ENCODE measurements around the gene TMPRSS7.

TMPRSS7 gene

DNA sequence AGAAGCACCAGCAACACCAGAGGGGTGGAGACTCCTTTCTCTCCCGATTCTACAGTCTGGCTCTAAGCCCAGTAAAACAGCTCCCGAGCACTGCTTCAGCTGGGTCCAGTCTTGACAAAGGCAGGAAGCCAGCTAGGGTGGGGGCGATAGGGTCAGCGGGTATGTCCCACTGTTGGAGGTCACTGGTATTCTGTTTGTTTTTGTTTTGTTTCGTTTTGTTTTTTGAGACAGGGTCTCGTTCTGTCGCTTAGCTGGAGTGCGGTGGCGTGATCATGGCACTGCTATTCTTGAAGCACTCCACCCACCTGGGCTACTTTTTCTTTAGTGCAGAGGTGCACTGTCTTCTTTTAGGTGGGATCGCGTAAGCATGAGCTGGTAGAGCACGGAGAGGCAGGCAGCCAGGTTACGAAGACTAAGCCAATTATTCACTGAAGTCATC lies 82.2 kb downstream of the TMPRSS7 start:
- H3K9me3 ChIP-seq (ENCODE audit: control insufficient read depth, low read length) = no peaks in the 10 kb centered on the region
- no peaks in the 10 kb centered on the region for H3K27me3 ChIP-seq (ENCODE audit: control insufficient read depth, insufficient read depth, low read length)
- no peak overlapping the region for H3K9ac ChIP-seq (ENCODE audit: low read length)
- H3K36me3 ChIP-seq (ENCODE audit: control insufficient read depth, insufficient read depth, low read length) = peaks cover 4% of the 10 kb centered on the region
- no peak overlapping the region for H3K4me3 ChIP-seq (ENCODE audit: low read length)
- H3K4me1 ChIP-seq (ENCODE audit: control insufficient read depth, insufficient read depth, low read length) = no peaks in the 10 kb centered on the region

DNA sequence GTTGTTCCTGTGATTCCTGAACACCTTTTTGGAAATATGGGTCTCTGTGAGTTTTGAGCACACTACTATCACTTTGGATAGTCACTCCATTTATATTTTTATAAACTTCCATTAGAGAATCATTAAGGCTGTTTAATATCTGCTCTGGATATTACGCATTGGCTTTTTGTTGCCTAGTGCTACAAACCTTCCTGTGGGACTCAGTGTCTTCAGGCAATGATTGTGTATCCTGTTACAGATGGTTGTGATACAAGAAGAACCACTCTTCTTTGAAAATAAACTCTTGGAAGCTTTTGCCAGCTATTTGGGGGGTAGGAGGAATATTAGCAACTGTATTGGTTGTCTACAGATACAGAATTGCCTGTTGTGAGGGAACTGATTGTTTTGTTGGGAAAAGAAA lies 82.9 kb downstream of the TMPRSS7 start:
- Histone ChIP-seq H3K9me3 (ENCODE audit: control insufficient read depth, low read length) (no peaks in the 10 kb centered on the region), H3K9ac (ENCODE audit: low read length) (no peak overlapping the region), H3K27me3 (ENCODE audit: control insufficient read depth, insufficient read depth, low read length) (no peaks in the 10 kb centered on the region), H3K4me3 (ENCODE audit: low read length) (no peak overlapping the region), H3K36me3 (ENCODE audit: control insufficient read depth, insufficient read depth, low read length) (peaks cover 4% of the 10 kb centered on the region), H3K4me1 (ENCODE audit: control insufficient read depth, insufficient read depth, low read length) (no peaks in the 10 kb centered on the region)

DNA sequence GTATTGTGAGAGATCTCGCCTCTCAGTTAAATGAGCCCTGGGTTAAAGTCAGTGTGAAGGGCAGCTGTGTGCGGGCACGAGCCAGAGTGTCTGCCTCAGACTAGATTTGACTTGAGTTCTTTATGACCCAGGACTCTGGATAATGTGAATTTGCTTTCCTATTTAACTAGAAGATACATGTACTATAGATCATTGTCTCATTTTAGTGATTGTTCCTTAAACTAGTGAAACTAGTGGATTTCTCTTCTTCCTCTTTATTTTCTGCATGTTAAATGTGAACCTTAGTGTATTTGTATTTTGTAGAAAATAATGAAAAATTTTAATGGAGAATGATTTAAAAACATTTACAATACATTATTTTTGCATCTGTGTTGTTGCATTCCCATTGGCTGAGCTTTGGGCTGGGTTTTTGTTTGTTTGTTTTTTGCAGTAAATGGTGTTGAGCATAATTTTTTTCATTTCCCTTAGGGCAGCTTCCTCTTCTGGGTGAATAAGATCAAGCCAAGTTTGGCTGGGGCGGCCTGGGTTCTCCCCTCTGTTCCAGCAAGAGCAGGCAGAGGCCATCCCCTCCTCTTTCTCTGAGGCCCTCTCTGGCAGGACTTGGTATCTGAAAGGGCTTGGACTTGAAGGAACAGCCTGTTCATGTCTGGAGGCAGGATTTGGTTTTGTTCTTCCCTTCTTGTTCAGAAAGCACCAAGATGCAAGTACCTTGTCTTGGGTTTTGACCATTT lies 83.5 kb downstream of the TMPRSS7 start:
- H3K36me3 ChIP-seq (ENCODE audit: control insufficient read depth, insufficient read depth, low read length) = peaks cover 4% of the 10 kb centered on the region
- H3K4me1 ChIP-seq (ENCODE audit: control insufficient read depth, insufficient read depth, low read length) = no peaks in the 10 kb centered on the region
- no peaks in the 10 kb centered on the region for H3K9me3 ChIP-seq (ENCODE audit: control insufficient read depth, low read length)
- no peak overlapping the region for H3K9ac ChIP-seq (ENCODE audit: low read length)
- H3K27me3 ChIP-seq (ENCODE audit: control insufficient read depth, insufficient read depth, low read length) = no peaks in the 10 kb centered on the region
- no peak overlapping the region for H3K4me3 ChIP-seq (ENCODE audit: low read length)

DNA sequence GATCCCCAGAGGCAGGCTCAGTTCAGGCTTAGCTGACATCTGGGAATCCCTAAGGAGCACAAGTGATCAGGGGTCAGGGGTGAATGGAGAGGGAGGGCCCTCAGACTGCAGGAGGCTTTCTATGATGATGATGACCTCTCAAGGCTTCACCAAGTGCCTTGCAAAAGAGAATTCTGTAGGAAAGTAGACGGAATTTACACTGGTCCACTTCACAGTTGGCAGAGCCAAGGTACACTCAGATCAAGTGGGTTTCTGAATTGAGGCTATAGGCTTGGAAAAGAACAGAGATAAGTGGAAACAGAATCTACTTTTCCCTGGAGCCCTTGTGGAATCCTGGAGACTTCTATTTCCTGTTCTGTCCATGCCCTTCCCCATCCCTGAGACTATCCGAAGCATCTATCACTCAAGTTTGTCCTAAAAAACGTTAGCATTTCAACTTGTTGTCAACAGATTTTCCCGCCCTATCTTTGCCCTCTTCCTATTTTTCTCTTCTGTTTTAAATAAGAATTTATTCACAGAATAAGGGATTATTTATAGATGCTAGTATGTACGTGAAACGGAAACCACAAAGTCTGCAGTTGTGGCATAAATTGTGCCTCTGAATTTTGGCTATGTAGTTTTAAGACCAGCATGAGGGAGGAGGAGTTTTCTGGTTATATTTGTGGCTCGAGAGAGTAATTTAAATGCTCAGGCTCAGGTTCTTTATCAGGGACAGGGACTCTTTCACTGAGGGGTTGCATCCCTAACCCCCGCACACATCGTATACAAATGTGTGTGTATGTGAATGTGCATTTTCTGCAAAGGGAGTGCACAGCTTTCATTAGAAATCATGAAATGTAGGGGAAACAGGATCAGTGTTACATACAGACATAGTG lies 85.7 kb downstream of the TMPRSS7 start:
- no peak overlapping the region for H3K4me3 ChIP-seq (ENCODE audit: low read length)
- H3K36me3 ChIP-seq (ENCODE audit: control insufficient read depth, insufficient read depth, low read length) = peaks cover 4% of the 10 kb centered on the region
- no peaks in the 10 kb centered on the region for H3K9me3 ChIP-seq (ENCODE audit: control insufficient read depth, low read length)
- H3K27me3 ChIP-seq (ENCODE audit: control insufficient read depth, insufficient read depth, low read length) = no peaks in the 10 kb centered on the region
- H3K9ac ChIP-seq (ENCODE audit: low read length) = no peak overlapping the region
- no peaks in the 10 kb centered on the region for H3K4me1 ChIP-seq (ENCODE audit: control insufficient read depth, insufficient read depth, low read length)

DNA sequence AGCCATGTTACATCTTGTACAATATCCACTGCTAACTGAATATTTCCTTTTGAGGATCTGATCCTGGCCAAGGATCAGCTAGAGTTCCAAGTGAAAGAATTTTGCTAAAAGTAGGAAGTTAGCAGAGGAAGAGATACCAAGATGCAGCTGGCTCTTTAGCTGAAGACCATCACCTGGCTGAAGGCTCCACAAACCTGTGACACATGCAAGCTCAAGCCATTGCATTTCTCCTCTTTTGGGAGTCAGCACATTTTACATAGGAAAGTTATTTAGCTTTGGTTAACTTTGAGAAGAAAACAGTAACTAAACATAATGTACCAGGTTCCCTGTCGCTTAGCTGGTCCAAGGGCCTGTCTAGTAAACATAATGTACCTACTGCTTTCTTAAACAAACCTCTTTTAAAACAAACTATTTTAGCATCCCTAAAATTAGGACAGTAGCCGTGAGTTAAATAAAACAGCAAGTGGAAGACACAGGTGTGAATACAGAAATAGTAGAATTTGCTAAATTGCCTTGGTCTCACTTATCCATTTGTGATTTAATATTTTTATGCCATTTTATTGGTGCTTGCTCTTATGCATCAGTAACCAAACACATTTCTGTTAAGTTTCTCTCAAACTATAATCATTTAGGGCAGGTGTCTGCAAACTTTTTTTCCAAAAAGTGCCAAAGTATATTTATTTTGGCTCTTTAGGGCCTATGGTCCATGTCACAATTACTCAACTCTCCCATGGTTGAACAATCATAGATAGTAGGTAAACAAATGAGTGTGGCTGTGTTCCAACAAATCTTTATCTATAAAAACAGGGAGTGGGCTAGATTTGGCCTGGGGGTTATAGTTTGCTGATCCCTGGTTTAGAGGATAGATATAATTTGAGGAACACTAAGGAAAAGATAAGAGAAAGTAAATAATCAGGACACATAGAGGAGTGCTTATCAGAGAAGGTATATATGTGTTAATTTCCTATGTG lies 87.3 kb downstream of the TMPRSS7 start:
- H3K9me3 ChIP-seq (ENCODE audit: control insufficient read depth, low read length) = no peaks in the 10 kb centered on the region

DNA sequence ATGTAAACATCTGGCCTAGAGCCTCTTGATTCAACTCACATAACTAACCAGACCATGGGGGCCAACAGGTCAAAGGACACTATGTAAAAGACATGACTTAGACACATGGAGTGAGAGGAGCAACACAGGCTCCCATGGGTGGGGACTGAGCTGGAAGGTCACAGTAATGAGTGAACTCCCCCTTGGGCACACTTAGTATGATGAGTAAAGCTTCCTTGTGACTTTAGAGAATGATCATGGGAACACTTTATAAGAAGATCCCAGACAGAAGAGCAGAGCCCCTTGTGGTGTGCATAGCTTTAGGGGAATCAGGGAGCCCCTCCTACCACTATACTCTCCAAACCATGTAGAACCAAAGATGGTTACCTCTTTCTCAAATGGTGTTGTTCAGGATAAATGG lies 88.3 kb downstream of the TMPRSS7 start:
- Histone ChIP-seq H3K36me3 (ENCODE audit: control insufficient read depth, insufficient read depth, low read length) (no peaks in the 10 kb centered on the region), H3K4me3 (ENCODE audit: low read length) (no peak overlapping the region), H3K27me3 (ENCODE audit: control insufficient read depth, insufficient read depth, low read length) (no peaks in the 10 kb centered on the region), H3K9me3 (ENCODE audit: control insufficient read depth, low read length) (no peaks in the 10 kb centered on the region), H3K9ac (ENCODE audit: low read length) (no peak overlapping the region), H3K4me1 (ENCODE audit: control insufficient read depth, insufficient read depth, low read length) (no peaks in the 10 kb centered on the region)

More for the DNA sequence above, 87.3 kb downstream of the TMPRSS7 start:
- Histone ChIP-seq H3K27me3 (ENCODE audit: control insufficient read depth, insufficient read depth, low read length) (no peaks in the 10 kb centered on the region), H3K36me3 (ENCODE audit: control insufficient read depth, insufficient read depth, low read length) (peaks cover 2% of the 10 kb centered on the region), H3K9ac (ENCODE audit: low read length) (no peak overlapping the region), H3K4me3 (ENCODE audit: low read length) (no peak overlapping the region), H3K4me1 (ENCODE audit: control insufficient read depth, insufficient read depth, low read length) (no peaks in the 10 kb centered on the region)

DNA sequence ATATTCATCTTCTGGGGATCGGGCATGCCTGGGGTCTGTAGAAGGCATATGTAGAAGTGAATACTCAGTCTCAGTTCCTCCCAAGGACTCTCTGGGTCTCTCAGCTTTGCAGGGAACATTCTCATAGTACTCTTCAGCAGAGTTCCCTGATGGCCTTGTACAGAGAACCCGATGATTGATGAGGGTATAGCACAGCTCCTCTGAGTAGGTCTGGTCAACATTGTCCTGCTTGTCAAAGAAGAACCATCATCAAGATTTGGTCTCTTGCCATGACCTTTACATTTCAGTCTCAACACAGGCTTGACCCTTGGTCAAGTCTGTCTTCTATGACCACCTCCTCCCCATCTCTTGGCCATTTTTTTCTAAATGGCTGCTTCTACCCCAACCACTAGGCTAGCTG lies 89.0 kb downstream of the TMPRSS7 start:
- Histone ChIP-seq H3K4me3 (ENCODE audit: low read length) (no peak overlapping the region), H3K9ac (ENCODE audit: low read length) (no peak overlapping the region), H3K4me1 (ENCODE audit: control insufficient read depth, insufficient read depth, low read length) (no peaks in the 10 kb centered on the region), H3K36me3 (ENCODE audit: control insufficient read depth, insufficient read depth, low read length) (no peaks in the 10 kb centered on the region), H3K27me3 (ENCODE audit: control insufficient read depth, insufficient read depth, low read length) (no peaks in the 10 kb centered on the region), H3K9me3 (ENCODE audit: control insufficient read depth, low read length) (no peaks in the 10 kb centered on the region)

DNA sequence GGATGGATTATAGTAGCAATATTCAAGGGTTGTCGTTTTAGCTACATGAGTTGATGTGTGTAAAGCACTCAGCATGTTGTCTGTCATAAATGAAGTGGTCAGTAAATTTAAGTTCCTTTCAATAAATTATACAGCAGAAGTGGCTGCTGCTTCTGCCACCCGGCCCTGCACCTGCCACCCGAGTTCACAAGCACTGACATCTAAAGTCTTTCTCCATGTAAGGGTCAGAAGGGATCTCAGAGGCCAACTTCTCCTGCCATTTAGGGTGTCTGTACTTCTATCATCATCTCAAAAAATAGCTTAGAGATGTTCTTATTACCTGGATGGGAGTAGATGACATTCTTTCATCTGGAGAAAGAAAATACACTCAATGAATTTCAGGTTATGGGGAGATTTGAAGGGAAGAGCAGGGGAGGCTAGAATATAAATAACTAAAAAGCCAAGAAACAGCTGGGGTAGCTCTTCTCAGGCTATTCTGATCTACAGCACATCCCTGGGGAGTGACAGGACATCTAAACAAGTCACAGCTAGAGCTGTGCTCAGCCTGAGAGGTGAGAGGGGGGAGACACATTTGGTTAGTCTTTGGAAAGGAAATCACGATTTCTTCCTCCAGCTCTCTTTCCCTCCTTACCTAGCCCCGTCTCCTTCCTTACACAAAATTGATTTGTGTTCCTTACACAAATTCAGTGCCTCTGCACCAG lies 90.5 kb downstream of the TMPRSS7 start:
- no peaks in the 10 kb centered on the region for H3K36me3 ChIP-seq (ENCODE audit: control insufficient read depth, insufficient read depth, low read length)
- no peaks in the 10 kb centered on the region for H3K4me1 ChIP-seq (ENCODE audit: control insufficient read depth, insufficient read depth, low read length)

DNA sequence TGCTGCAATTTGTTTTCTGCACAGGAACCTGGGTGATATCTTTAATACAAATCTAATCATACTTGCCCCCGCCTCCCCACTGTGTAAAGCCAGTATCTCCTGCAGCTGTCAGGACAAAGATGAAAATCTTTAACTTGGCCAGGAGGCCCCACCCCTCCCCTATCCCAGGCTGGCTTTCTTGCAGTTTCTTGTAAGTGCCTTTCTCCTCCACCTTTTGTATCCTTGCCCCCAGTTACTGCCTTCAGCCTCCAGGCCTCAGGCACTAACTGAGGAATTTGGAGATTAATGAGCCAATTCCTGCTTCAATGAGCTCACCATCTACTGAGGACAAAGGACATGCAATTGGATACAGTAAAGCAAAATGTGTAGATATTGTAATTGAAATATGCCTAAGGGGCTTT lies 92.0 kb downstream of the TMPRSS7 start:
- H3K4me1 ChIP-seq (ENCODE audit: control insufficient read depth, insufficient read depth, low read length) = no peaks in the 10 kb centered on the region
- no peaks in the 10 kb centered on the region for H3K9me3 ChIP-seq (ENCODE audit: control insufficient read depth, low read length)
- no peaks in the 10 kb centered on the region for H3K36me3 ChIP-seq (ENCODE audit: control insufficient read depth, insufficient read depth, low read length)
- H3K27me3 ChIP-seq (ENCODE audit: control insufficient read depth, insufficient read depth, low read length) = no peaks in the 10 kb centered on the region
- H3K4me3 ChIP-seq (ENCODE audit: low read length) = no peak overlapping the region
- no peak overlapping the region for H3K9ac ChIP-seq (ENCODE audit: low read length)

More for the DNA sequence above, 90.5 kb downstream of the TMPRSS7 start:
- no peak overlapping the region for H3K4me3 ChIP-seq (ENCODE audit: low read length)
- H3K9me3 ChIP-seq (ENCODE audit: control insufficient read depth, low read length) = no peaks in the 10 kb centered on the region
- H3K9ac ChIP-seq (ENCODE audit: low read length) = no peak overlapping the region
- no peaks in the 10 kb centered on the region for H3K27me3 ChIP-seq (ENCODE audit: control insufficient read depth, insufficient read depth, low read length)

DNA sequence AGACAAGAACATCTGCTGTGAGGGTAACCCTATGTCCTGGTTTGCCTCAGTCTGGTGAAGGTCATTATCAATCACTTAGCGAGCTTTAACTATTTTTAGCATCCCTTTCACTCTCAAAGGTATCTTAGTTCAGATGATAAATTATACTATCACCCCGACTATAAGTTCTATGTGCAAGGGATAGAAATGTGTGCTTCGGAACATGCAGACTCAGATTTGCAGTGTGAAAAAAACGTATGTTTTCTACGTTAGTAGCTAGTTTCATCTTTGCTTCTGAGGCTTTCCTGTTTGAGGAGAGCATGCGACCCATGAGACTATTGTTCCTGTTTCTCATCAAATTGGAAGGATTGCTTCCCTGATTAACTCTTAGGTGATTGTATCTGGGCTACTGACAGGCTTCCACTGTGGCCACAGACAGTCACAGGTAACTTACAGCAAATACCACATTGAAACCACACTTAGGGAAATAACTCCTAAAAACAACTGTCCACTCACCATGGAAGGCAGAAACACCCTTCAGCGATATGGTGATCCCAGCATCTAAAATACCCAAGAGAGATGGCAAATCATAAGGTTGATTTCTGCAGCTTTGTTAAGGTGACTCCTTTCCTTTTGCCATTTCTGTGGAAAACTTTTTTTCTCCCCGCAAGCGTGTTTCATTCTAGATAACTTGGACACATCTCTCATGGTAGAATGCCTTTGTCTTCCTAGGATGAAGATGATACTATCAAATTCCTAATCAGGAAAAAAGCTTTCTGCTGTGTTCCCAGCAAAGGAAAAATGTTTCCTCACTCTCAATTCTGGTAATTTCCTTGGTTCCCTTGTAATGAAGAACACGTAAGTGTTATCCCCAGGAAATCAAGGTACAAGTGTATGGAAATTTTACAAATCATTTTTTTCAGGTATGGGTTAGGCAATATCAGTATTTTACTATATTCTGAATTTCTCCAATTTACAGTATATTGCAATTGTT lies 93.3 kb downstream of the TMPRSS7 start:
- no peaks in the 10 kb centered on the region for H3K36me3 ChIP-seq (ENCODE audit: control insufficient read depth, insufficient read depth, low read length)
- no peaks in the 10 kb centered on the region for H3K9me3 ChIP-seq (ENCODE audit: control insufficient read depth, low read length)
- no peak overlapping the region for H3K9ac ChIP-seq (ENCODE audit: low read length)
- no peak overlapping the region for H3K4me3 ChIP-seq (ENCODE audit: low read length)
- no peaks in the 10 kb centered on the region for H3K4me1 ChIP-seq (ENCODE audit: control insufficient read depth, insufficient read depth, low read length)
- no peaks in the 10 kb centered on the region for H3K27me3 ChIP-seq (ENCODE audit: control insufficient read depth, insufficient read depth, low read length)
